Stimulated activated CD4-positive, alpha-beta T cell treated with anti-CD3 and anti-CD28 coated beads, Interleukin-1b, Interleukin-23, amount 100 ng/mL, for 1 hour (primary cell): ENCODE results near the gene LRRC72.
"Not testable (repeated sequence)": the region's sequence is repeated elsewhere in the genome, so short reads cannot be mapped to it uniquely, and the experiment has no call there.

Experiments
- DNase-seq, 2 donors: peaks; one replicate each; pipeline ENCODE4 v3.0.0-alpha.2; 2020; ENCODE audit warnings: low read depth in 2 of 2

LRRC72 gene

GRCh38 chr7:16579216-16579615 lies 52.6 kb downstream of the LRRC72 start:
- no peak for DNase-seq

DNA sequence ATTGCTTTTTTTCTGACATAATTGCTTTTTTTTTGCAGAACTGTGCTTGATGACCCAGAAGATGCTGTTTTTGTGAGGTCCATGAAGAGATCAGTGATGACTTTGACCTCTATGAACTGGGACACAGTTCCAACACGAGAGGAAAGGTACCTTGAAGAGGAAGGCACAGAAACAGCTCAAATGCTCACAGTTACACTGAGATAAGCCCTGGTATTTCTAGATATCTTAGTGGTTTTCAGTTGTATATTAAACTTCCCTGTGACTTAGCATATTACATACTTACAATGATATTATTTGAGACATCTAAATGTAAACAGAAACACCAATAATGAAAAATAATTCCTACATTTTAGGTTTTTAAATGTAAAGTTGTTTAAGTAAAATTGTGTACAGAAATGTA lies 54.7 kb downstream of the LRRC72 start:
- DNase-seq, result no peak

- no peak for DNase-seq
These were observed 57.2 kb downstream of the LRRC72 start for GRCh38 chr7:16583834-16584233.

DNA sequence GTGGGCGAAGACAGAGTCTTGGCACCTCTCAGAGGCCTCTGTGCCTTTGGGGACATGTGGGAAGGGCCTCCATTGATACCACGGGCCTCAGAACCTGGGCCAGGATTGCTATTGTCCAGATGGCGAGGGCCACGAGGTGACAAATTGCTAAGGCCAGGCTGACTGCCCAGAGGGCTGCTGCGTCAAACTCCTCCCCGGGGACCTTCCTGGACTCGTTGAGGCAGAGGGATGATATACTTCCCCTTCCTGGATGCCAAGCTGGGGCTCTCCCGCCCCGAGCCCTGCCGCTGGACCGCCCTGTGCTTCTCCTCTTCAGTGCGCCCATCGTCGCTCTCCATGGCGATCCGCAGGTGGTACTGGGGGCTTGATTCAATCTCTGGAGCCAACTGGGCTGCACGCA lies 58.9 kb downstream of the LRRC72 start:
- no peak for DNase-seq

- DNase-seq, result no peak
These were observed 59.7 kb downstream of the LRRC72 start for GRCh38 chr7:16586081-16586874.

DNA sequence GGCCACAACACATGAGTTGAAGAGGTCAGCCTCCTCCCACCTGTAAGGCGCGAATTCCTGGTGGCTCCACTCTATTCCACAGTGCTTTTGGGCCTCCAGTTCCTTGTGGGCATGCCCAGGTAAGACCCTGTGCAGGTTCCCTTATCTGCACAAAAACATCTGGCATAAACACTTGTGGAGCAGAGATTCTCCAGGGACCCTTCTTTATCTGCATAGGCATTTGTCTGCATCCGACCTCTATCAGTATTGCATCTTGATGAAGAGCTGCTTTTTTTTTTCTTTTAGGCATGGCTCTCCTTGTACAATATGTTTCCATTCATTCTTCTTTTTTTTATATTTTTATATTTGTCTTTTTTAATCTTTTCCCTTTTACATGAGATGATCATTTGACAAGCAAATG lies 60.5 kb downstream of the LRRC72 start:
- no peak for DNase-seq

DNA sequence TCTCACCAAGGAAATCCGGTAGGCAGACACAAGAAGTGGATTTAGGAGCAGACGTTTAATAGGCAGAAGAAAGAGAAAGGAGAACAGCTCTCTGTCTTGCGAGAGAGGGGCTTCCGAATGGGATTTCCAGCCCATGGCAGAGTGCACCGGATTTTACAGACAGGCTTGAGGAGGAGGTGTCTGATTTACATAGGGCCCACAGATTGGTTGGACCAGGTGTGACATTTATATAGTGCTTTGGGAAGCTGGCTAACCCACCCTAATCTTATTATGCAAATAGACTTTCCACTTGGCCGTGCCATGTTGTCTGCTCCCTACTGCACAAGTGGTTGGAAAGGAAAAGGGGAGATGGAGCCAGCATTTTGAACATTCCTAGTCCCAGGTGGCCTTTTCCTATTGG lies 61.2 kb downstream of the LRRC72 start:
- no peak for DNase-seq

- no peak for DNase-seq
These were observed 63.3 kb downstream of the LRRC72 start for GRCh38 chr7:16589881-16590280.

GRCh38 chr7:16590424-16590823 lies 63.8 kb downstream of the LRRC72 start:
- no peak for DNase-seq

DNA sequence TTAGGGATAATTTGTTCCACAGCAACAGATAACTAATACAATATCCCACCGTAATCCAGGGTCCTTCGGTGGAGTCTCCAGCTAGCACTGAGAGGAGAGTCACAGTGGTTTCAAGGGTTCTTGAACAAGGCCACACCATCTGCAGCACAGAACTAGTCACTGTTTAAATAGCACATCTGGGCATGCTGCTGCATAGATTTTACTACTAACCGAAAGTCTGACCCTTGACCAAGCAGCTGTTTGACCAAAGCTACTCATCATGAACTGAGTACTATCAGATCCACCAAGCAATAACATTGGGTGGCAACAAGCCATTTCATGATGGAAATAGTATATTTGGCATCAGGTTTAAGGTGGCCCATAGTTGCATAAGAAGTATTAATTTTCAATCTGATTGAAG lies 65.8 kb downstream of the LRRC72 start:
- no peak for DNase-seq

- no peak for DNase-seq
These were observed 67.4 kb downstream of the LRRC72 start for GRCh38 chr7:16594061-16594460.

DNA sequence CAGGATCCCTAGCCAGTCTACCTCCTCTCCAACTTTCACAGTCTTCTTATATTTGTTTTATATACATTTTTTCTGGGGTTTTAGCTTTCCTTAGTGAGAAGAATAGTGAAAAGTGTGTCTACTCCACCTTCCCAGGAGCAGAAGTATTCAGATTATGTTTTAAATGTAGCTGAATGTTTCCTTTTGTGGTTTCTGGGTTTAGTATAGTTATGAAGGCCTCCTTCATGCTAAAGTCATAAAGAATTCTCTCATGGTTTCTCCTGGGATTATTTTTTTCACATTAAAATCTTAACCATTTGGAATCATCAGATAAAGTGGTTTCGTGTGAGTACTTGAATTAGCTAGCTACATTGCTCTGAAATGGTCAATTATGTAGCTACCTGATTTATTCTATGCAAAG lies 68.1 kb downstream of the LRRC72 start:
- DNase-seq, result no peak

- DNase-seq, result not testable (repeated sequence)
These were observed 69.0 kb downstream of the LRRC72 start for GRCh38 chr7:16595596-16595995.

DNA sequence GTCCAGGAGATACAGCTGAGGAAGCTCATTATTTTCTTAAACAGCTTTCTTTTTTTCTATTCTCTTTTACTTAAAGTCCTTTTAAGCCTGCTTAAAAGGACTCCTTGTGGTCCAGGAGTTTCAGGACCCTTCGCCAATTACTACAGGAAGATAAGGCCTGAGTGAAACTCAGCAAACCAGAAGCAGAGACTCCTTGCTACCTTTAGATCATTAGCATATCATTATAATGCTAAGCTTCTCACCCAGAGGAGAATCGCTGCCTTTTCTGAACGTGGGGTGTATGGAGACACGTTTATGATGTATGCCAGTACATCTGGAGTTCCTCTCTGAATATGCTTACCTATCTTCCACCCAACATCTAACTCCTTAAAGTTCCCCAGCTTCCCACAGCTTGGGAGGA lies 71.4 kb downstream of the LRRC72 start:
- DNase-seq, result no peak

DNA sequence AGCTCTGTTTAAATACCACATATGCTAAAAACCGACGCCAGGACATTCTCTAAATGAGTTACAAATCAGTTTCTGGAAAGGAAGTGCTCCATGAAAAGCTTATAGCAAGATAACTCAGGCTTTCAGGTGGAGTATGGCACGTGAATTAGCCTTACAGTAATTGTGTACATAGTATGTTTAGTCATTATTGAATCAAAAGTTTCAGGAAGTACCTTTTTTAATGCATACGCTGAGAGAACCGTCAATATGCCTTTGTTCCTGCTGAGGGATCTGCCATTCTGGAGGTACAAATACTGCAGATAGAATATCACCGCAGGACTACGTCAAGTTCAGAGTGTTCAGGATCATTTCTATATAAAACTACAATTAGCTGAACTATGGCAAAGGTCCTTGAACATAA lies 73.2 kb downstream of the LRRC72 start:
- no peak for DNase-seq

GRCh38 chr7:16603633-16604032 lies 77.0 kb downstream of the LRRC72 start:
- DNase-seq, result no peak

- no peak for DNase-seq
These were observed 77.4 kb downstream of the LRRC72 start for GRCh38 chr7:16604054-16604453.

DNA sequence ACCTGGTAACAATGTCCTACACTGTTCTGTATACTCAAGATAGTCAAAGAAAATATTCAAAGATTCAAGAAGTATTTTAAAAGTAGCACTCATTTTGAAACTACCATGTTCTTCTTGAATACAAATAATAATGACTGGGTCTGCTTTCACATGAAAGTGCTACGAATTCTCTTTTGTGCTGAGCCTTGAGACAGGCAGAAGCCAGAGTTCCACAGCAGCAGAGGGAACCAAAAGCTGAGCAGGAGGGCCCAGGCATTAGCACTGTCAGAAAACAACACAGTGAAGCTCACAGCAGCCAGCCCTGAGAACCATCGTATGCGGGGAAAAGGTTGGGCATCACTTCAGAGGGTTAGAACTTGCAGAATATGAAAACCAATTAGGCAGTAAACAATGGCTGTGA lies 80.1 kb downstream of the LRRC72 start:
- no peak for DNase-seq

GRCh38 chr7:16609842-16610450 lies 83.3 kb downstream of the LRRC72 start:
- no peak for DNase-seq

DNA sequence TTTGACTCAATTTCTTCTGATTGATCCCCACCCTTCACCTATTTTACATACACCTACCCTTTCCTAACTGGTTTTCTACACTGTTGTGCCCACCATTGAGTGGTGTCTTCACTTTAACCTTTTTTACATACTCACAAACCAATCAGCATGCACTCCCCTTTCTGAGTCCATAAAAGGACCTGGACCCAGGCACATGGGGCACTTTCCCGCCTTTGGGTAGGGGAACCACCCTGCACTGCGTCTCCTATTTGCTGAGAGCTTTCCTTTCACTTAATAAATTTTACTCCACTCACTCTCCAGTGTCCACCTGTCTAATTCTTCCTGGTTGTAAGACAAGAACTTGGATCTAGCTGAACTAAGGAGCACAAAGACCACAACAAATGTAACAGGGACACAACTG lies 85.1 kb downstream of the LRRC72 start:
- no peak for DNase-seq

DNA sequence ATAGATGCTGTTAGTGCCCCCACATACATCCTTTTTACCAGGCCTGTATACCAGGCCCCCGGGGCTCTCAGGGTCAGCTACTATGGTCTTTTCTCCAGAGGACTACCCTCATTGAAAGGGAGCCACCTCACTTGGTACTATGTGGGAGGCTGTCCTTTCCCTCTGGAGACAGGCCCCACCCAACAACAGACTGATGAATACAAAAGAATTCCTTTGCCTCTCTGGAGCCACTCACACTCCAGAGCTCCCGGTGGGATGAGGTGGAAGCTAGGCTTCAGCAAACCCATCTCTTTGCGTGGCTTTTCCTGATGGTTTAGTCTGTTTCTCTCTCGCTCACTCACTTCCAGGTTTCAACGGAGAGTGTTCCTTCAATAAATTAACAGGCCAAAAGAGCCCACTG lies 88.6 kb downstream of the LRRC72 start:
- no peak for DNase-seq

DNA sequence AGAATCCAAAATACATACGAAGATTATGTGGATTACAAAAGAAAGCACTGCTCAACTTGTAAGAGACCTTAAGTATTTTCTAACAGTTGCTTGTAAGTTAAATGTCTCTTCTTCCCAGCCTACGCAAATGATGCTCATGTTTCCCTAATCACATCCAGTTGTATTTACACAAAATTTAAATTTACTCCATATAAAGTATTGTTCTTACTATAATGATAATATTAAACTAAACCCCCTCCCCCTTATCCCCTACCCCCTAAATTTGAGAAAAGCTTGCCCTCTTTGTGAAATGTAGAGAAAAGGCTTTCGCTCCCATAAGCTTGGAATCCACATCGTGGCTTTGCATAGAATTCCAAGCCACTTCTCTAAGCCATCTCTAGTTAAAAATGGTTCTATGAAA lies 89.5 kb downstream of the LRRC72 start:
- no peak for DNase-seq

DNA sequence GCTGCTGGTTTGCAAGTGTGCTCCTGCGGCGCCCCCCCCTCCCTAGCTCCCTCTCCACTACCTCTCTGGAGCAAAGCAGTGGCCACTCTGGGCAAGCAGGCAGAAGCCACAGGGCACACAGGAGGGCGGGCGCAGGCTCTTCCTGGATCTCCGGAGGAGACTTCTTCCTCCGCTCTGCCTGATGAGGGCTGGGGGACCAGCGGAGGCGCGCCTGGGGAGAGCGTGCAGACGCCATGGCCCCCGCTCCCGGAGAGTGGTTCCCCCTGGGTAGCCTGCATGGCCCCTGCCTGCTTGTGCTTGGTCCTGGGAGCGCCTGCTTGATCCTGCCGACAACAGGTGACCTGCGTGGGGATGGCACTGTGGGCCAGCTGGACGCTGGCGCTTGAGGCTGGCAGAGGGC lies 89.9 kb downstream of the LRRC72 start:
- DNase-seq, result no peak

GRCh38 chr7:16619979-16620408 lies 93.4 kb downstream of the LRRC72 start:
- DNase-seq, result no peak
